ENCODE data around the gene MYO5B.
"Not testable (repeated sequence)": the region's sequence is repeated elsewhere in the genome, so short reads cannot be mapped to it uniquely, and the experiment has no call there.

MYO5B gene

GRCh38 chr18:50097702-50098101 is 97.2 kb downstream of the MYO5B start:
- no peak for DNase-seq (ENCODE audit: low read depth)

DNA sequence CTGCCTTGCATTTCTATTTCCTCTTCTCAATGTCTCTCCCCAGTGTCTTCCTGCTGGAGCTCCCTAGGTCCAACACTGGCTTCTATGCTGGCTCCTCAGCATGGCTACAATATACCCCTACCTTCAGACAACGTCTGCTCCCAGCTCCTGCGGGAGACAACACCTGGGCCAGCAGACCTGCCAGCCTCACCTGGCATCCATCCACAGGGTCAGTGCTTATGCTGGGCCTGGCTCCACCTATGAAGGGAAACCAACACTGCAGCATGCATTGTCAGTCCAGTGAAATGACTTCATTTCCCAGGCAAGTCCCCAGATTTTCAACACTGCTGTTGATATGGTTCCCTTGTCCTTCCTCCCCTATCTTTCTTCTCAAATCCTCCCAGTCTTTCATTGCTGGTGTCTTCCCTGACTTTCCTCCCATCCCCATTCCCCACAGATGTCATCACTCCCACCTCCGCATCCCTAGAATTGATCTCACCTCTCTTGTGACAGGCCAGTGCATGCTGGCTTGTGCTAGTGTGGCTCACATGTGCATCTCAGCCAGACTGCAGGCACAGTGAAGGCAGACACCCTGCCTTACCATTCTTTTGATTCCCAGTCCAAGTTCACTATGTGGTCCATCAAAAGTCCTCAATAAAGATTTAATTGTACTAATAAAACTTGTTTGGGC is 98.0 kb downstream of the MYO5B start:
- no peak for DNase-seq (ENCODE audit: low read depth)

GRCh38 chr18:50094786-50095185 is 100.2 kb downstream of the MYO5B start:
- not testable (repeated sequence) for DNase-seq (ENCODE audit: low read depth)

DNA sequence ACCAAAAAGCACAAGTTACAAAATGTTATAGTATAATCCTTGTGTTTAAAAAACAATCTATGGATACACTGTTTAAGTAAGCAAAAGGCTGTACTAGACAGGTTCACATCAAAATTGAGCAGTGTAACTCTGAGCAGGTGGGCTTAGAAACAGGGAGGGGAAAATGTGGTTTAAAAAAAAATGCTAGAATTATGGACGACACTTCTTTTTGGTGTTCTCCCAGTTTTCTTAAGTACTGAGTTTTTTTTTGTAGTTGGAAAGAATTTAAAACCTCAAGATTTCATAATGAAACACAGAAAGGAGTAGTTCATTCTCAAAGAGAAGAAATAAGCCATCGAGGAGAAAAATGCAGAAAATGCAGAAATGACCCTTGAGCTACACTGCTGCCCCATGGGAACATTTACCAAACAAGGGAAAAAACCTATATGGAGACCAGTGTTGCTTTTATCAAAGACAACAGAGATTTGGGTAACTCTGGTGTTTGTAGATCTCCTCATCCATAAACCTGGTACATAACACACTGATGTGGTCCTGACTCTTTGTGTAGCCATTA is 100.7 kb downstream of the MYO5B start:
- no peak for DNase-seq (ENCODE audit: low read depth)

DNA sequence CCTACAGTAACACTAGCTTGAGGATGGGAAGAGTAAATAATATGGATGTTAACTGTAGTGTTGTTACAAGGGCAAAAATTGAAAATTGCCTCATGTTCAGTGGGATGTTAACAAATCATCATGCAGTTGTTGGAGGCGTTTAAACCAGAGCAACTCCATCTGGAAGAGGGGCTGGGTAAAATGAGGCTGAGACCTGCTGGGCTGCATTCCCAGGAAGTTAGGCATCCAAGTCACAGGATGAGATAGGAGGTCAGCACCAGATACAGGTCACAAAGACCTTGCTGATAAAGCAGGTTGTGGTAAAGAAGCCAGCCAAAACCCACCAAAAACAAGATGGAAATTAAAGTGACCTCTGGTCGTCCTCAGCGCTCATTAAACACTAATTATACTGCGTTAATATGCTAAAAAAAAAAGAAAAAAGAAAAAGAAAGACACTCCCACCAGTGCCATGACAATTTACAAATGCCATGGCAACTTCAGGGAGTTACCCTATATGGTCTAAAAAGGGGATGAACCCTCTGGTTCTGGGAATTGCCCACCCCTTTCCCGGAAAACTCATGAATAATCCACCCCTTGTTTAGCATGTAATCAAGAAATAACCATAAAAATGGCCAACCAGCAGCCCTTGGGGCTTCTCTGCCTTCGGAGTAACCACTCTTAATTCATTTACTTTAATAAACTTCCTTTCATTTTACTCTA is 101.4 kb downstream of the MYO5B start:
- no peak for DNase-seq (ENCODE audit: low read depth)

GRCh38 chr18:50092245-50092805 is 102.6 kb downstream of the MYO5B start:
- DNase-seq (ENCODE audit: low read depth) = no peak

GRCh38 chr18:50091509-50092244 is 103.3 kb downstream of the MYO5B start:
- DNase-seq (ENCODE audit: low read depth) = no peak

GRCh38 chr18:50090370-50091312 is 104.3 kb downstream of the MYO5B start:
- no peak for DNase-seq (ENCODE audit: low read depth)

GRCh38 chr18:50089702-50090101 is 105.2 kb downstream of the MYO5B start:
- no peak for DNase-seq (ENCODE audit: low read depth)

DNA sequence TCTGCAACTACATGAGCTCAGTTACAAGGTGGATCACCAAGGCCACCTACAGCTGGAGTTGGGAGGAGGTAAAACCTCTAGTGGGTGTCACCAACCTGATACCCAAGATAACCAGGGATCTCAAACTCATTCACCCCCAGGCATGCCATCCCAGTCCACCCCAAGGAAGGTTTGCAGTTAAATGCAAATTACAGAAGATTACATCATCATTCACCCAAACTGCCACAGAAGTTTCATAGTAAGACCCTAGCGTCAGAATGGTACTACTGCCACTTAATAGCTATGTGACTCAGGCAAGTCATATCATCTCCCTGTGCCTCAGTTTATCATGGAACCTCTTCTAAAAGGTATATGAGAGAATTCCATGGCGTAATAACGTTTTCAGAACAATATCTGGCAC is 111.2 kb downstream of the MYO5B start:
- DNase-seq (ENCODE audit: low read depth) = no peak

- no peak for DNase-seq (ENCODE audit: low read depth)
Observed at GRCh38 chr18:50080932-50081560, 113.9 kb downstream of the MYO5B start.

- no peak for DNase-seq (ENCODE audit: low read depth)
Observed at GRCh38 chr18:50080316-50080715, 114.6 kb downstream of the MYO5B start.

DNA sequence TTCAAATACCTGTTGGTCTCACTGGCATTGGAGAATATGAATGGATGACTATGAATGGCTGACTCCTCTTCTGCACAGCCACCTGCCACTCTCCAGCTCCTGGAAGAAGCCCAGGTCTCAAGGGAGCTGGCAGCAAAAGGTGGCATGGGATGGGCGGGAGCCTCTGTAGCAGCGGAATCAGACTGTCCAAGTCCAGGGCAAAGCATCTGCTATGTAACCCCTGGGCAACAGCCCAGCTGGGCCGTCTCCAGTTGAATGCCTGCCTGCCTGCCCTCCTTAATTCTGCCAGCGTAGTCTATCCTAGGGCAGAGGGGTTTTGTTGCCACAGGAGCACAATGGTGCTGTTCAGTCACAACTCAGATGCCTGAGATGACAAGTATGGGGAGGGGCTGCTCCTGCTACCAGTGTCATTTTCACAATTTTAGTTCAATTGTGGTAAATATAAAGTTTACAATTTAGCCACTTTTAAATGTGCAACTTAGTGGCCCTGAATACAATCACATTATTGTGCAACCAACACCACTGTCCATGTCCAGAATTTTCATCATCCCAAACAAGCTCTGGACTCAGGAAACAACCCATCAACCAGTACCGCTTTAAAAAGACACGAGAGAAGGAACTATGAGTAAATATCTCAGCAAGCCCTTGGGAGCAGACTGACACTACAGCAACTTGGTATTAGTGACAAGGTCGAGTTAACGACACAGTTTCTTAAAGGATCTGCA is 115.2 kb downstream of the MYO5B start:
- no peak for DNase-seq (ENCODE audit: low read depth)

DNA sequence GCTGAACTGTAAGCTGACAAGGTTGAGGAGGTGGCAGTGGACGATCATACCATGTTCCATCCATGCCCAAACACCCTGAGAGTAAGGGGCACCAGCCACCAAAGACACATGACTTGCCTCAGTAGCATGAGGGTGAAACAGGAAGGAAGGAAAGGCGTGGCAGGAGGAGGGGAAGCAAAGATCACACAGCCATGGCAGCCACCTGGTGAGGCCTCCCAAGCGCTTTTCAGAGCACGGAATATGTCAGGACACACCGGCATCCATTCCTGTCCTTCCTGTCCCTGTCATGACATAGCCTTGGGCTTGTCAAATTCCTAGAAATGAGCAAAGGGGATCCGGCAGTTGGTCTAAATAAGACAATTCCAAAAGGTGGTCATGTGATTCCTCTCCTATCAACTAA is 118.7 kb downstream of the MYO5B start:
- no peak for DNase-seq (ENCODE audit: low read depth)

GRCh38 chr18:50075772-50076171 is 119.2 kb downstream of the MYO5B start:
- DNase-seq (ENCODE audit: low read depth) = no peak

GRCh38 chr18:50074404-50074803 is 120.5 kb downstream of the MYO5B start:
- DNase-seq (ENCODE audit: low read depth) = no peak

- DNase-seq (ENCODE audit: low read depth) = no peak
Observed at GRCh38 chr18:50073319-50073718, 121.6 kb downstream of the MYO5B start.

DNA sequence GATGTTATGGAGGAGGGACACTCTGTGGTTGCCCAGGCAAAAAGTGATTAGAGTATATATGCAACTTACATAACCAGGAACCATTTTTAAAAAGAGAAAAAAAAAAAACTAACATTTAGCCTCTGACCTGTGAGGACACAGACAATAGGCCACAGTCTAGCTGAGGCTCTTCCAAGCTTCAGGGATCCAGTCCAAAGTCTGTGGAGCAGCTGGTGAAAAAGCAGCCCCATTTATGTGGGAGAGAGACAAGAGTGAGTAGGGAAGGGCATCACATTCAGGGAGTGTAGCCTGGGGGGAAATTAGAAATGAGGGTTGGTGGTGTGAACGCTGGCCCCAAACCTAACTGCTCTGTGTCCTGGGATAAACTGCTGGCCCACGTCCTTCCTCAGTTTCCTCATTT is 122.8 kb downstream of the MYO5B start:
- no peak for DNase-seq (ENCODE audit: low read depth)

DNA sequence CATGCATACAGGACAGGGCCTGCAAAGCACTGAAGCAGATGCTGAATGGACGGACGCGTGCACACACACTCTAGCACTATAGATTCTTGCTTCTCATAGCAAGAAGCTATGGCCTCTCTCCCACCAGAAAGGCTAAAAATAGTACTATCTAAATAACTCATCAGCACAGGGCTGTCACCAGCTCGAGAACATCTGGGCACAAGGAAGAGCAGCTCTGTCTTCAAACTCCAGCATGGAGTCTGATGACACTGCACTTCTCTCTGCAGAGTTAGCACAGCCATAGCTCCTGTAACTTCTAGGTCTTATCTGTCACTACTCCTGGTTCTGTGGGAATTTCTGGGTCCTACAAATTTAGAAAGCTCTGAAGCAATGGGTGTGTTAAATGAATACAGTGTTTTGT is 123.5 kb downstream of the MYO5B start:
- DNase-seq (ENCODE audit: low read depth) = no peak

DNA sequence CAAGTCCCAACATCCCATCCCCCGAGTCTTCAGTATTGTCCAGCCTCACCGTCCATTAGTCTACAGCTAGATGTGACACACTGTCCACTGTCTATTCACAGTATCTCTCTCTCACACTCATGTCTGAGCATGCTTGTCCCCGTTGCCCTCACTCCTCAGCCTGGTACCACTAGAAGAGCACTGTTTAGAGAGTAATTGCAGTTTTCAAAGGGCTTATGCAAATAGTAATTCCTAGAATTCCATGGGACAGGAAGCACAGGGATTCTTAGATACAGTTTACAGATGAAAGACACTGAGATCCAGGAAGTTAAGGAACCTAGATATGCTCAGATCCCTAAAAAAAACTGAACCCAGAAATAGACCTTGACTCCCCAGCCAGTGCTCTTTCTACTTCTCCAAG is 125.5 kb downstream of the MYO5B start:
- DNase-seq (ENCODE audit: low read depth) = no peak
